Left ventricle myocardium inferior (tissue), 1 donor: Measurements from ENCODE around the gene SLF1. TPM values are rescaled to one million over a fixed set of nuclear protein-coding genes. Genes with fewer than 3 reads are reported as not detected.

Experiments used
- DNase-seq: peaks from one replicate; pipeline ENCODE4 v3.0.0-alpha.2; 2020
- H3K27ac ChIP-seq: fragments of 200-600 bp; replicated peaks from 2 replicates; pipeline ENCODE4 v1.8.0; 2021
- H3K27me3 ChIP-seq: fragments of 200-600 bp; 2 replicates; pipeline ENCODE4 v1.8.0; 2021; ENCODE audit warnings: low read depth
- H3K36me3 ChIP-seq: fragments of 200-600 bp; 2 replicates; pipeline ENCODE4 v1.8.0; 2021
- H3K4me1 ChIP-seq: fragments of 200-600 bp; 2 replicates; pipeline ENCODE4 v1.8.0; 2021
- H3K4me3 ChIP-seq: fragments of 200-600 bp; 2 replicates; pipeline ENCODE4 v1.8.0; 2021; ENCODE audit warnings: mild to moderate bottlenecking, moderate library complexity
- H3K9me3 ChIP-seq: fragments of 200-600 bp; replicated peaks from 2 replicates; pipeline ENCODE4 v1.8.0; 2021
- CTCF ChIP-seq: fragments of 200-600 bp; IDR thresholded peaks from 2 replicates; pipeline ENCODE4 v1.8.0; 2021; ENCODE audit warnings: antibody characterized with exemption, mild to moderate bottlenecking, borderline replicate concordance
- intact Hi-C: fragments of 100-400 bp; cut with micrococcal nuclease; formaldehyde crosslinking; loops from one replicate; pipeline ENCODE4 v1.11.0; 2022
- total RNA-seq: library from RNA; stranded (reverse); fragmentation: NEBNext Ultra II Directional; extraction: Animal tissue kit (Norgen Biotek cat#: 25700); gene quantifications from one replicate; pipeline ENCODE4 v1.2.1, GENCODE V29; 2021
- donor health status: DM: no; HTN: yes; CAD: no; lungs with severe emphysema.

Gene SLF1
- total RNA-seq, 1 donor from 2014 or later: 7.1 TPM

DNA sequence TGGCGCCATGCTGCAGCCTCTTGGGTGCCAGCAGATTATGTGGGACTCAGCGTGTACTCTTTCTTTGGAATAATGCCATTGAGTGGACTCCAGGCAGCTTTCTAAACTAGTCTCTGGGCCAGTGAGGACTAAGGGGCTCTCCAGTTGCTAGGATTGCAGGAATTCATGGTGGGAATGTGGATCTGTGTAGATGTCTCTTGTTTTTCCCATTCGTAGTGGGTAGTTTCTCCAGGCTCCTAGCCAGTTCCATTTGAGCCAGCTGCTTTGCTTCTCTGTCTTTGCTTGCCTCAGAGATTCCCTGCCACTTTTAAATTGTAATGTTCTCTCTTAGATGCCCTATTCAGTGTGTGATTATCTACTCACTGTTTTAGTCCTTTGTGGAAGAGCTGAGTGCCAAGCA is 42.6 kb downstream of the SLF1 start:
- H3K4me3 ChIP-seq: no peak overlapping the region
- DNase-seq: no peak
- intact Hi-C loops: no loop called here
- no peaks in the 10 kb centered on the region for H3K27me3 ChIP-seq
- H3K36me3 ChIP-seq: peaks cover 53% of the 10 kb centered on the region
- no peak overlapping the region for H3K27ac ChIP-seq
- no peak for TF ChIP-seq CTCF
- H3K9me3 ChIP-seq: peaks cover 29% of the 10 kb centered on the region
- no peaks in the 10 kb centered on the region for H3K4me1 ChIP-seq

DNA sequence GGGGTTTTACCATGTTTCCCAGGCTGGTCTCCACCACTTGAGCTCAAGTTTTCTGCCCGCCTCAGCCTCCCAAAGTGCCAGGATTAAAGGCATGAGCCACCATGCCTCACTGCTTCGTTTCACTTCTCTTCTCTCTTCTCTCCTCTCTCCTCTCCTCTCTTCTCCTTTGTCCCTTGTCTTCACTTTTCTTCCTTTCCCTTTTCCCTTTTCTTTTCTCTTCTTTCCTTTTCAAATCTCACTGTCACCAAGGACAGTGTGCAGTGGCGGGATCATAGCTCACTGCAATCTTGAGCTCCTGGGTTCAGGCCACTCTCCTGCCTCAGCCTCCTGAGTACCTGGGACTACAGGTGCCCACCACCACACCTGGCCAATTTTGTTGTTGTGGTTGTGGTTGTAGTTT is 49.5 kb downstream of the SLF1 start:
- H3K4me3 ChIP-seq: no peak overlapping the region
- no peaks in the 10 kb centered on the region for H3K27me3 ChIP-seq
- H3K27ac ChIP-seq: no peak overlapping the region
- H3K36me3 ChIP-seq: peaks cover 29% of the 10 kb centered on the region
- TF ChIP-seq CTCF: no peak
- DNase-seq: no peak
- intact Hi-C loops: no loop called here
- H3K9me3 ChIP-seq: no peaks in the 10 kb centered on the region
- peaks cover 6% of the 10 kb centered on the region for H3K4me1 ChIP-seq

- H3K9me3 ChIP-seq: no peaks in the 10 kb centered on the region
- no peak for TF ChIP-seq CTCF
- H3K4me3 ChIP-seq: no peak overlapping the region
- no peak for DNase-seq
- H3K27ac ChIP-seq: no peak overlapping the region
- peaks cover 23% of the 10 kb centered on the region for H3K4me1 ChIP-seq
- no peaks in the 10 kb centered on the region for H3K27me3 ChIP-seq
- H3K36me3 ChIP-seq: peaks cover 12% of the 10 kb centered on the region
- intact Hi-C loops: loop anchor here (10.0 kb wide), 1 partner anchor 146 kb away; no protein-coding TSS in a partner anchor
These were observed 52.3 kb downstream of the SLF1 start for GRCh38 chr5:94670726-94671125.

GRCh38 chr5:94672746-94673145 is 54.3 kb downstream of the SLF1 start:
- Histone ChIP-seq H3K4me1 (peaks cover 23% of the 10 kb centered on the region), H3K27me3 (no peaks in the 10 kb centered on the region), H3K36me3 (peaks cover 18% of the 10 kb centered on the region), H3K4me3 (no peak overlapping the region), H3K9me3 (no peaks in the 10 kb centered on the region), H3K27ac (no peak overlapping the region)
- intact Hi-C loops: loop anchor here (10.0 kb wide), 1 partner anchor 148 kb away; no protein-coding TSS in a partner anchor
- TF ChIP-seq CTCF: no peak
- no peak for DNase-seq

DNA sequence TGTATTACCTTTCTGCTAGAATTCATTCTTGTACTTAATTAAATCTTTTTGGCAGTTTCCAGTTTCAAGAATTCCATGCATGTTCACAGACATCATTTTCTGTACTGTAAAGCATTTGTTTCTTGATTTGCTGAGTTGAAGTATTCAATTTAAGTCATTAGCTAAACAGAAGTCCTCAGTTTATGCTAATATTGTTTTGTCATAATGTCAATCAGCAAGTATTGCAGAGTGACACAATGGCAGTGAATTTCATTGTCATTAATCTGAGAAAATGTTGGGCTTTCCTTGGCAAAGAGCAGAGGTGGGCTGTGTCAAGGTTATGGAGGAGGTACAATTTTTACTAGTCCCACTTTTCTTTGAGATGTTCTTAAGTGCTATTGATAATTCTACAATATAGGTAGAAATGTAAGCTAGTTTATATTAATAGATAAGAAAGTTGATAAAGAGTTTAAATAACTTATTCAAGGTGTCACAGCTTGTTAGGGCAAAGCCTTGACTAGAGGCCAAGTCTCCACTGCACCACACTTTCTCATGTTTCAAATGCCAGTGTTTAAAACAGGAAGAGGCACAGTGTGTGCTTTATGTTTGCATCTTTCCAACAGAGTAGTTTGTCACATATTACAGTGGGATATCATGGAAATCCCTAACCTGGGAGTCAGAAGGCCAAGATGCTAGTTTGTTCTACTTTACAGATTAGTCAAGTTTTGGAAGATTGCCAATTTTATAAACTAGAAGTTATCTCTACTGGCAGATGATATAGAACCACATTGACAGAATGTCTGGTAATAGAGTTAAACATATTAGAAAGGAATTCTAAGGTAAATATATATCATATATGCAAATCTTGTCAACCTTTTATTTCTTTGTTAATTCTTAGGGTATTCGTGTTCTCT is 56.3 kb downstream of the SLF1 start:
- intact Hi-C loops: loop anchor here (10.0 kb wide), 1 partner anchor 150 kb away; no protein-coding TSS in a partner anchor
- Histone ChIP-seq H3K4me1 (peaks cover 23% of the 10 kb centered on the region), H3K27ac (no peak overlapping the region), H3K4me3 (no peak overlapping the region), H3K36me3 (peaks cover 17% of the 10 kb centered on the region), H3K27me3 (no peaks in the 10 kb centered on the region), H3K9me3 (no peaks in the 10 kb centered on the region)
- TF ChIP-seq CTCF: no peak
- DNase-seq: no peak
